SK-N-SH (cell line): ENCODE measurements around the gene BCL11A.

ENCODE experiments used
- EZH2phosphoT487 ChIP-seq: fragments of 200-600 bp; sonication (generic); IDR thresholded peaks from 2 replicates; pipeline ENCODE4 v1.6.1; 2017; ENCODE audit warnings: low read depth, mixed run types, mild to moderate bottlenecking, antibody characterized with exemption, moderate library complexity, borderline replicate concordance
- POLR2AphosphoS5 ChIP-seq: IDR thresholded peaks from 2 replicates; pipeline ENCODE4 v1.6.1; 2012; ENCODE audit warnings: low read depth, low read length
- TAF1 ChIP-seq: IDR thresholded peaks from 2 replicates; pipeline ENCODE4 v1.6.1; 2012; ENCODE audit warnings: low read depth, mild to moderate bottlenecking, low read length, moderate library complexity, borderline replicate concordance
- TF ChIP-seq, protein P1 (sequence below): IDR thresholded peaks from 2 replicates; pipeline ENCODE4 v1.4.0; 2012; ENCODE audit warnings: low read depth
- TF ChIP-seq, protein P2 (sequence below): fragments of 150-350 bp; IDR thresholded peaks from 2 replicates; pipeline ENCODE4 v1.6.1; 2017; ENCODE audit warnings: antibody characterized with exemption, low read length, low read depth, borderline replicate concordance

GRCh38 chr2:60526623-60527022 is 26.8 kb downstream of the BCL11A start:
- TF ChIP-seq, protein P1, sequence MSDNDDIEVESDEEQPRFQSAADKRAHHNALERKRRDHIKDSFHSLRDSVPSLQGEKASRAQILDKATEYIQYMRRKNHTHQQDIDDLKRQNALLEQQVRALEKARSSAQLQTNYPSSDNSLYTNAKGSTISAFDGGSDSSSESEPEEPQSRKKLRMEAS: no peak
- TF ChIP-seq TAF1 (no peak), EZH2phosphoT487 (no peak), POLR2AphosphoS5 (no peak)
- TF ChIP-seq, protein P2, sequence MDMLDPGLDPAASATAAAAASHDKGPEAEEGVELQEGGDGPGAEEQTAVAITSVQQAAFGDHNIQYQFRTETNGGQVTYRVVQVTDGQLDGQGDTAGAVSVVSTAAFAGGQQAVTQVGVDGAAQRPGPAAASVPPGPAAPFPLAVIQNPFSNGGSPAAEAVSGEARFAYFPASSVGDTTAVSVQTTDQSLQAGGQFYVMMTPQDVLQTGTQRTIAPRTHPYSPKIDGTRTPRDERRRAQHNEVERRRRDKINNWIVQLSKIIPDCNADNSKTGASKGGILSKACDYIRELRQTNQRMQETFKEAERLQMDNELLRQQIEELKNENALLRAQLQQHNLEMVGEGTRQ: no peak
